Activated CD4-positive, alpha-beta T cell treated with anti-CD3 and anti-CD28 coated beads, Interleukin-2, amount 50 U/mL, for 24 hours (primary cell): ENCODE measurements around the gene ARHGAP45.
A peak's percentile ranks its signal among the peaks of the same experiment; 100 is the strongest.

Experiments used
- DNase-seq, 2 donors: peaks; one replicate each; pipeline ENCODE4 v3.0.0-alpha.2; 2020; ENCODE audit warnings: low read depth in 1 of 2, low spot score in 1 of 2

ARHGAP45 gene

GRCh38 chr19:1084024-1084868 is 17.3 kb downstream of the ARHGAP45 start:
- no peak for DNase-seq

- DNase-seq: no peak
Observed at GRCh38 chr19:1085053-1085658, 18.2 kb downstream of the ARHGAP45 start.

GRCh38 chr19:1085676-1086442 is 18.9 kb downstream of the ARHGAP45 start:
- DNase-seq: no peak

GRCh38 chr19:1086613-1087012 is 19.6 kb downstream of the ARHGAP45 start:
- DNase-seq: no peak

- no peak for DNase-seq
Observed at GRCh38 chr19:1087813-1088415, 20.9 kb downstream of the ARHGAP45 start.

GRCh38 chr19:1088416-1089010 is 21.5 kb downstream of the ARHGAP45 start:
- DNase-seq: no peak

GRCh38 chr19:1089126-1089771 is 22.3 kb downstream of the ARHGAP45 start:
- DNase-seq: no peak

- DNase-seq: no peak
Observed at GRCh38 chr19:1089891-1090290, 22.9 kb downstream of the ARHGAP45 start.

GRCh38 chr19:1090731-1091543 is 24.0 kb downstream of the ARHGAP45 start:
- DNase-seq: no peak

GRCh38 chr19:1091544-1092175 is 24.7 kb downstream of the ARHGAP45 start:
- DNase-seq: no peak

- no peak for DNase-seq
Observed at GRCh38 chr19:1093330-1093729, 26.4 kb downstream of the ARHGAP45 start.

- DNase-seq: no peak
Observed at GRCh38 chr19:1093811-1094553, 27.0 kb downstream of the ARHGAP45 start.

- no peak for DNase-seq
Observed at GRCh38 chr19:1094655-1094977, 27.6 kb downstream of the ARHGAP45 start.

GRCh38 chr19:1094978-1095701 is 28.2 kb downstream of the ARHGAP45 start, which contains the start of gene POLR2E:
POLR2E (minus strand) TSS chr19:1095375; CDS start chr19:1095315, 60 bp downstream.
- peak; percentile 98 for DNase-seq

- no peak for DNase-seq
Observed at GRCh38 chr19:1097810-1098176, 30.8 kb downstream of the ARHGAP45 start.

GRCh38 chr19:1098177-1099051 is 31.4 kb downstream of the ARHGAP45 start:
- DNase-seq: no peak

GRCh38 chr19:1101337-1101698 is 34.4 kb downstream of the ARHGAP45 start:
- DNase-seq: no peak
